Activated T-helper 17 cell treated with anti-CD3 and anti-CD28 coated beads, Interleukin-2, amount 50 U/mL, for 72 hours (primary cell): ENCODE measurements around the gene TEX44. TPM values are rescaled to one million over a fixed set of nuclear protein-coding genes. Genes with fewer than 3 reads are reported as not detected.

Experiments used
- ATAC-seq: fragments of 150-1000 bp; cut with Tn5 transposase; replicated peaks from 2 replicates; pipeline ENCODE4 v1.10.0; 2021; ENCODE audit warnings: mild to moderate bottlenecking, moderate library complexity
- H3K27ac Mint-ChIP-seq: one replicate; pipeline ENCODE4 v1.8.0; 2022; ENCODE audit warnings: mixed read lengths
- H3K27me3 Mint-ChIP-seq: one replicate; pipeline ENCODE4 v1.8.0; 2022; ENCODE audit warnings: mixed read lengths
- H3K36me3 Mint-ChIP-seq: one replicate; pipeline ENCODE4 v1.8.0; 2022; ENCODE audit warnings: low read depth, mild to moderate bottlenecking, mixed read lengths
- H3K4me1 Mint-ChIP-seq: one replicate; pipeline ENCODE4 v1.8.0; 2022; ENCODE audit warnings: mixed read lengths
- H3K4me3 Mint-ChIP-seq: one replicate; pipeline ENCODE4 v1.8.0; 2022; ENCODE audit warnings: mild to moderate bottlenecking, mixed read lengths
- H3K9me3 Mint-ChIP-seq: one replicate; pipeline ENCODE4 v1.8.0; 2022; ENCODE audit warnings: mixed read lengths
- total RNA-seq, 2 donors: library from RNA; stranded (reverse); gene quantifications; one replicate each; pipeline ENCODE4 v1.2.3, GENCODE V29; 2022

Gene TEX44
- total RNA-seq, 2 donors from 2014 or later: not detected

GRCh38 chr2:231626449-231626848 lies 33.8 kb downstream of the TEX44 start:
- Mint-ChIP-seq H3K27ac (no peak overlapping the region), H3K9me3 (no peaks in the 10 kb centered on the region), H3K36me3 (no peaks in the 10 kb centered on the region), H3K4me1 (peaks cover 12% of the 10 kb centered on the region), H3K4me3 (no peak overlapping the region), H3K27me3 (no peaks in the 10 kb centered on the region)
- no peak for ATAC-seq

GRCh38 chr2:231627384-231628120 lies 34.9 kb downstream of the TEX44 start:
- H3K27ac Mint-ChIP-seq: peak overlapping the region; percentile 46
- H3K4me3 Mint-ChIP-seq: peak overlapping the region; percentile 59
- peak; percentile 37 for ATAC-seq
- H3K9me3 Mint-ChIP-seq: no peaks in the 10 kb centered on the region
- H3K27me3 Mint-ChIP-seq: no peaks in the 10 kb centered on the region
- H3K4me1 Mint-ChIP-seq: peaks cover 5% of the 10 kb centered on the region
- H3K36me3 Mint-ChIP-seq: no peaks in the 10 kb centered on the region

GRCh38 chr2:231632559-231633142 lies 40.0 kb downstream of the TEX44 start:
- Mint-ChIP-seq H3K27me3 (no peaks in the 10 kb centered on the region), H3K9me3 (no peaks in the 10 kb centered on the region), H3K27ac (peak overlapping the region; percentile 20), H3K36me3 (no peaks in the 10 kb centered on the region), H3K4me1 (peaks cover 5% of the 10 kb centered on the region), H3K4me3 (no peak overlapping the region)
- ATAC-seq: no peak

- H3K4me3 Mint-ChIP-seq: no peak overlapping the region
- H3K27ac Mint-ChIP-seq: no peak overlapping the region
- H3K4me1 Mint-ChIP-seq: no peaks in the 10 kb centered on the region
- no peak for ATAC-seq
- no peaks in the 10 kb centered on the region for H3K9me3 Mint-ChIP-seq
- H3K27me3 Mint-ChIP-seq: no peaks in the 10 kb centered on the region
- no peaks in the 10 kb centered on the region for H3K36me3 Mint-ChIP-seq
These were observed 40.7 kb downstream of the TEX44 start for GRCh38 chr2:231633241-231633976.

- Mint-ChIP-seq H3K36me3 (no peaks in the 10 kb centered on the region), H3K9me3 (no peaks in the 10 kb centered on the region), H3K4me1 (no peaks in the 10 kb centered on the region), H3K4me3 (no peak overlapping the region), H3K27ac (no peak overlapping the region), H3K27me3 (no peaks in the 10 kb centered on the region)
- ATAC-seq: no peak
These were observed 41.7 kb downstream of the TEX44 start for GRCh38 chr2:231634412-231634811.

- ATAC-seq: no peak
- Mint-ChIP-seq H3K4me1 (no peaks in the 10 kb centered on the region), H3K4me3 (no peak overlapping the region), H3K36me3 (no peaks in the 10 kb centered on the region), H3K27me3 (no peaks in the 10 kb centered on the region), H3K27ac (no peak overlapping the region), H3K9me3 (no peaks in the 10 kb centered on the region)
These were observed 42.5 kb downstream of the TEX44 start for GRCh38 chr2:231634951-231635875.

GRCh38 chr2:231640241-231640640 lies 47.6 kb downstream of the TEX44 start:
- no peak for ATAC-seq
- Mint-ChIP-seq H3K9me3 (no peaks in the 10 kb centered on the region), H3K27me3 (no peaks in the 10 kb centered on the region), H3K4me3 (peak overlapping the region; percentile 11), H3K27ac (peak overlapping the region; percentile 66), H3K4me1 (peaks cover 9% of the 10 kb centered on the region), H3K36me3 (no peaks in the 10 kb centered on the region)

- H3K27me3 Mint-ChIP-seq: no peaks in the 10 kb centered on the region
- peak overlapping the region; percentile 11 for H3K4me3 Mint-ChIP-seq
- H3K9me3 Mint-ChIP-seq: no peaks in the 10 kb centered on the region
- no peak for ATAC-seq
- H3K4me1 Mint-ChIP-seq: peaks cover 9% of the 10 kb centered on the region
- H3K36me3 Mint-ChIP-seq: no peaks in the 10 kb centered on the region
- peak overlapping the region; percentile 66 for H3K27ac Mint-ChIP-seq
These were observed 48.0 kb downstream of the TEX44 start for GRCh38 chr2:231640641-231641111.

- Mint-ChIP-seq H3K36me3 (no peaks in the 10 kb centered on the region), H3K4me1 (peaks cover 9% of the 10 kb centered on the region), H3K27me3 (no peaks in the 10 kb centered on the region), H3K27ac (peak overlapping the region; percentile 88), H3K4me3 (peak overlapping the region; percentile 72), H3K9me3 (no peaks in the 10 kb centered on the region)
- peak; percentile 97 for ATAC-seq
These were observed 50.2 kb downstream of the TEX44 start for GRCh38 chr2:231642631-231643494.

GRCh38 chr2:231643495-231643888 lies 50.8 kb downstream of the TEX44 start:
- H3K27me3 Mint-ChIP-seq: no peaks in the 10 kb centered on the region
- no peak for ATAC-seq
- H3K27ac Mint-ChIP-seq: peak overlapping the region; percentile 88
- H3K4me1 Mint-ChIP-seq: peaks cover 9% of the 10 kb centered on the region
- peak overlapping the region; percentile 72 for H3K4me3 Mint-ChIP-seq
- H3K9me3 Mint-ChIP-seq: no peaks in the 10 kb centered on the region
- no peaks in the 10 kb centered on the region for H3K36me3 Mint-ChIP-seq

Other genes starting within 250 kb of the TEX44 start
- under 1 TPM in 1 of 2 donors, not detected in 1; 0.19 TPM for gene B3GNT7, start 197.2 kb upstream of the TEX44 start, total RNA-seq
- 100 to 1,000 TPM; 476 to 986 TPM for gene NCL, start 128.4 kb upstream of the TEX44 start, total RNA-seq
- gene NMUR1, start 62.4 kb upstream of the TEX44 start, total RNA-seq: under 1 TPM; 0.15 to 0.21 TPM
- 1,000 to 10,000 TPM; 1,439 to 1,845 TPM for gene PTMA, start 115.7 kb downstream of the TEX44 start, total RNA-seq
- gene PDE6D, start 188.4 kb downstream of the TEX44 start, total RNA-seq: 10 to 100 TPM; 20.4 to 28.9 TPM
- 10 to 100 TPM; 41.5 to 47.8 TPM for gene COPS7B, start 193.6 kb downstream of the TEX44 start, total RNA-seq